HT1080 (cell line): Measurements from ENCODE around the gene CPXM1. TPM values are rescaled to one million over a fixed set of nuclear protein-coding genes. Genes with fewer than 3 reads are reported as not detected.
"Not testable (repeated sequence)": the region's sequence is repeated elsewhere in the genome, so short reads cannot be mapped to it uniquely, and the experiment has no call there.

Experiments
- DNase-seq: peaks from one replicate; pipeline ENCODE4 v3.0.0-alpha.2; 2015; ENCODE audit warnings: low read depth
- total RNA-seq: library from RNA; depleted of rRNA; stranded (reverse); fragments of >200 nt; shearing (Covaris generic); gene quantifications from 2 replicates; pipeline ENCODE4 v1.2.3, GENCODE V29; 2014

CPXM1 gene
- total RNA-seq, 1 experiment from 2014 or later, result not detected

- DNase-seq, result not testable (repeated sequence)
Measured at GRCh38 chr20:2770091-2770490, 30.3 kb downstream of the CPXM1 start.

GRCh38 chr20:2768632-2769015, 31.8 kb downstream of the CPXM1 start:
- DNase-seq, result no peak

GRCh38 chr20:2767768-2768631, 32.4 kb downstream of the CPXM1 start:
- peak; percentile 45 for DNase-seq

GRCh38 chr20:2763186-2763585, 37.2 kb downstream of the CPXM1 start:
- no peak for DNase-seq

GRCh38 chr20:2762578-2763131, 37.8 kb downstream of the CPXM1 start:
- DNase-seq, result no peak

- DNase-seq, result no peak
Measured at GRCh38 chr20:2761885-2762284, 38.5 kb downstream of the CPXM1 start.

- no peak for DNase-seq
Measured at GRCh38 chr20:2760952-2761305, 39.5 kb downstream of the CPXM1 start.

GRCh38 chr20:2760297-2760951, 40.0 kb downstream of the CPXM1 start:
- no peak for DNase-seq

GRCh38 chr20:2759603-2760296, 40.7 kb downstream of the CPXM1 start:
- no peak for DNase-seq

- no peak for DNase-seq
Measured at GRCh38 chr20:2759143-2759542, 41.3 kb downstream of the CPXM1 start.

- DNase-seq, result no peak
Measured at GRCh38 chr20:2757969-2758368, 42.5 kb downstream of the CPXM1 start.

GRCh38 chr20:2757001-2757400, 43.4 kb downstream of the CPXM1 start:
- DNase-seq, result no peak

- DNase-seq, result peak; percentile 38
Measured at GRCh38 chr20:2756056-2756611, 44.3 kb downstream of the CPXM1 start.

GRCh38 chr20:2755451-2756055, 44.9 kb downstream of the CPXM1 start:
- no peak for DNase-seq

GRCh38 chr20:2754424-2754823, 46.0 kb downstream of the CPXM1 start:
- DNase-seq, result no peak

GRCh38 chr20:2753461-2754040, 46.9 kb downstream of the CPXM1 start:
- no peak for DNase-seq

- peak; percentile 51 for DNase-seq
Measured at GRCh38 chr20:2752567-2753460, 47.6 kb downstream of the CPXM1 start.

- no peak for DNase-seq
Measured at GRCh38 chr20:2751878-2752566, 48.4 kb downstream of the CPXM1 start.

GRCh38 chr20:2751347-2751877, 49.0 kb downstream of the CPXM1 start:
- no peak for DNase-seq
